ENCODE measurements around the gene RIPPLY1. TPM values are rescaled to one million over a fixed set of nuclear protein-coding genes. Genes with fewer than 3 reads are reported as not detected.

The RIPPLY1 gene
- total and polyA plus RNA-seq, 4 donors, result not detected

GRCh38 chrX:106932492-106932923 is 29.4 kb upstream of the RIPPLY1 start:
- Histone ChIP-seq H3K4me1 (ENCODE audit: control insufficient read depth in 5 of 5, insufficient read depth in 5 of 5, low read length in 5 of 5) (peaks cover 0 to 16% (median 0%) of the 10 kb centered on the region in 5 donors), H3K4me3 (no peak overlapping the region), H3K27me3 (ENCODE audit: control insufficient read depth in 3 of 3, insufficient read depth in 3 of 3, low read length in 2 of 3) (peaks cover 4 to 16% (median 16%) of the 10 kb centered on the region in 3 donors), H3K9me3 (ENCODE audit: control insufficient read depth in 4 of 4, insufficient read depth in 3 of 4, low read length in 3 of 4) (no peaks in the 10 kb centered on the region), H3K27ac (ENCODE audit: low read depth in 1 of 2, low read length in 1 of 2) (peak overlapping the region in 1 of 2 donors; percentile 49), H3K9ac (ENCODE audit: insufficient read depth in 1 of 2, low read length in 2 of 2) (no peak overlapping the region), H3K36me3 (ENCODE audit: control insufficient read depth in 4 of 4, insufficient read depth in 4 of 4, low read length in 4 of 4) (no peaks in the 10 kb centered on the region)
- no peak for TF ChIP-seq CTCF (IDR thresholded peaks at IDR 0.05; ENCODE audit: control extremely low read depth, extremely low read depth)
- ATAC-seq (ENCODE audit: insufficient read depth, low FRiP score), result no peak
- no peak for DNase-seq
- 59 to 90% methylated on average over 4 of the region's 4 CpGs for WGBS, 2 donors

- no peak for DNase-seq
- 75 to 91% methylated on average over 3 of the region's 3 CpGs for WGBS, 2 donors
- Histone ChIP-seq H3K27me3 (ENCODE audit: control insufficient read depth in 3 of 3, insufficient read depth in 3 of 3, low read length in 2 of 3) (peaks cover 4 to 15% (median 14%) of the 10 kb centered on the region in 3 donors), H3K4me3 (no peak overlapping the region), H3K4me1 (ENCODE audit: control insufficient read depth in 5 of 5, insufficient read depth in 5 of 5, low read length in 5 of 5) (peaks cover 0 to 16% (median 0%) of the 10 kb centered on the region in 5 donors), H3K27ac (ENCODE audit: low read depth in 1 of 2, low read length in 1 of 2) (no peak overlapping the region), H3K9me3 (ENCODE audit: control insufficient read depth in 4 of 4, insufficient read depth in 3 of 4, low read length in 3 of 4) (no peaks in the 10 kb centered on the region), H3K36me3 (ENCODE audit: control insufficient read depth in 4 of 4, insufficient read depth in 4 of 4, low read length in 4 of 4) (no peaks in the 10 kb centered on the region), H3K9ac (ENCODE audit: insufficient read depth in 1 of 2, low read length in 2 of 2) (no peak overlapping the region)
- TF ChIP-seq CTCF (IDR thresholded peaks at IDR 0.05; ENCODE audit: control extremely low read depth, extremely low read depth), result no peak
- ATAC-seq (ENCODE audit: insufficient read depth, low FRiP score), result no peak
Measured at GRCh38 chrX:106931831-106932491, 28.8 kb upstream of the RIPPLY1 start.

GRCh38 chrX:106928227-106928626 is 25.1 kb upstream of the RIPPLY1 start:
- DNase-seq (no peak), ATAC-seq (ENCODE audit: insufficient read depth, low FRiP score) (no peak)
- Histone ChIP-seq H3K36me3 (ENCODE audit: control insufficient read depth in 4 of 4, insufficient read depth in 4 of 4, low read length in 4 of 4) (no peaks in the 10 kb centered on the region), H3K4me3 (no peak overlapping the region), H3K9me3 (ENCODE audit: control insufficient read depth in 4 of 4, insufficient read depth in 3 of 4, low read length in 3 of 4) (no peaks in the 10 kb centered on the region), H3K27me3 (ENCODE audit: control insufficient read depth in 3 of 3, insufficient read depth in 3 of 3, low read length in 2 of 3) (peaks cover 0 to 15% (median 8%) of the 10 kb centered on the region in 3 donors), H3K4me1 (ENCODE audit: control insufficient read depth in 5 of 5, insufficient read depth in 5 of 5, low read length in 5 of 5) (peaks cover 0 to 2% (median 0%) of the 10 kb centered on the region in 5 donors), H3K27ac (ENCODE audit: low read depth in 1 of 2, low read length in 1 of 2) (no peak overlapping the region), H3K9ac (ENCODE audit: insufficient read depth in 1 of 2, low read length in 2 of 2) (no peak overlapping the region)
- 84 to 97% methylated on average over 4 of the region's 4 CpGs for WGBS, 2 donors
- no peak for TF ChIP-seq CTCF (IDR thresholded peaks at IDR 0.05; ENCODE audit: control extremely low read depth, extremely low read depth)

Measured in lung (tissue), 12 donors.